Erythroblast (primary cell): Measurements from ENCODE around the gene CDC16.

Experiments used
- GATA1 ChIP-seq: IDR thresholded peaks from 2 replicates; pipeline ENCODE4 v1.6.1; 2011; ENCODE audit warnings: low read depth, mild to moderate bottlenecking, control low read depth, low read length, moderate library complexity
- POLR2A ChIP-seq: IDR thresholded peaks from 2 replicates; pipeline ENCODE4 v1.6.1; 2011; ENCODE audit warnings: mild to moderate bottlenecking, low read length

DNA sequence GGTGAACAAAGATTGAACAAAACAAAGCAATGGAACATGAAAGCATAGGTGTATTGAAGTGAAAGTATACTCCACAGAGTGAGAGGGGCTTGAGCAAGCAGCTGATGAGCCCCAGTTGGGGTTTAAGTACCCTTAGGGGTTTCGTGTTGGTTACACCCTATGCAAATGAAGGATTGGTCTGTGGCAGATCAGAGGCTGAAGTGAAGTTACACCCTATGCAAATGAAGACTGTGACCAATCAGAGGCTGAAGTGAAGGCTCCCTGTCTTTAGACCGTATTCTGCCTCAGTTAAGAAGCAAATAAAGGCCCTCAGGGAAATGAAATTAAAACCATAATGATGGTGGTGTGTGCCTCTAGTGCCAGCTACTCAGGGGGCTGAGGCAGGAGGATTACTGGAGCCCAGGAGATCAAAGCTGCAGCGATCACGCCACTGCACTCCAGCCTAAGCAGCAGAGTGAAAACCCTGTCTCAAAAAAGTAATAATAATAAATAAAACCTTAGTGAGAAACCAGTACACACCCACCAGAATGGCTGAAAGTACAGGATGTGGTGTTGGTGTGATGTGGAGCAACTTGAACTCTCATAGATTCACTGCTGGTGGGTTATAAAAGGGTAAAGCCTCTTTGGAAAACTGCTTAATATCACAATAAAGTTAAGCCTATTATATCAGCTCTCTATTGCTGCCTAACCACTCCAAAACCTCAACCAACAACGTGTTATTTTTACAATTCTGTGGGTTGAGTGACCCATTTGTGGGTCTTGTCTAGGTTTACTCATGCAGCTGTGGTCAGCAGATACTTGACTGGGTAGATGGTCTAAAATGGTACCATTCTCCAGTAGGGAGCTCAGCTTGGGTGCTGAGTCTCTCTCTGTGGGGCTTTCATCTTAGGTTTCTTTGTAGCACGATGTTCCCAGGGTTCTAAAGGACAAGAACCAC is 33.9 kb downstream of the CDC16 start:
- TF ChIP-seq POLR2A, result no peak
- no peak for TF ChIP-seq GATA1
